Neural cell (in vitro differentiated cells): Measurements from ENCODE around the gene GLB1L2. TPM values are rescaled to one million over a fixed set of nuclear protein-coding genes. Genes with fewer than 3 reads are reported as not detected.
A peak's percentile ranks its signal among the peaks of the same experiment; 100 is the strongest.

Source experiments
- H2AFZ ChIP-seq: fragments of 200-600, 300-800 bp; sonication (generic), shearing (Covaris generic); 2 replicates; pipeline ENCODE4 v1.6.0; 2014; ENCODE audit warnings: low read depth, mild to moderate bottlenecking, antibody characterized with exemption, low read length, moderate library complexity
- H3F3A ChIP-seq: fragments of 200-600 bp; shearing (Covaris generic); 2 replicates; pipeline ENCODE4 v1.6.1; 2016; ENCODE audit warnings: mild to moderate bottlenecking, moderate library complexity, mixed read lengths, antibody characterized with exemption, low read length; ENCODE audit not compliant: insufficient read depth, poor library complexity, severe bottlenecking
- H3K27ac ChIP-seq: fragments of 200-600, 300-800 bp; sonication (generic), shearing (Covaris generic); 2 replicates; pipeline ENCODE4 v1.5.1; 2014; ENCODE audit warnings: mild to moderate bottlenecking, low read length, moderate library complexity
- H3K27me3 ChIP-seq: fragments of 300-800, 200-600 bp; sonication (generic), shearing (Covaris generic); 2 replicates; pipeline ENCODE4 v1.6.0; 2014; ENCODE audit warnings: mild to moderate bottlenecking, low read depth, low read length, moderate library complexity; ENCODE audit not compliant: insufficient read depth
- H3K36me3 ChIP-seq: fragments of 300-800, 200-600 bp; sonication (generic), shearing (Covaris generic); 2 replicates; pipeline ENCODE4 v1.5.1; 2014; ENCODE audit warnings: mild to moderate bottlenecking, antibody characterized with exemption, low read length, moderate library complexity; ENCODE audit not compliant: insufficient read depth
- H3K4me2 ChIP-seq: fragments of 300-800, 200-600 bp; sonication (generic), shearing (Covaris generic); 2 replicates; pipeline ENCODE4 v1.6.0; 2014; ENCODE audit warnings: mild to moderate bottlenecking, low read length
- H3K4me3 ChIP-seq: fragments of 300-800, 200-600 bp; sonication (generic), shearing (Covaris generic); 2 replicates; pipeline ENCODE4 v1.5.1; 2014; ENCODE audit warnings: mild to moderate bottlenecking, low read length, moderate library complexity
- H3K79me2 ChIP-seq: fragments of 200-600 bp; shearing (Covaris generic); replicated peaks from 2 replicates; pipeline ENCODE4 v1.6.0; 2014; ENCODE audit warnings: mild to moderate bottlenecking, low read length, moderate library complexity; ENCODE audit not compliant: insufficient read depth
- H3K9ac ChIP-seq: fragments of 300-800, 200-600 bp; sonication (generic), shearing (Covaris generic); 2 replicates; pipeline ENCODE4 v1.6.1; 2016; ENCODE audit warnings: mild to moderate bottlenecking, low read length, mixed read lengths
- H3K9me2 ChIP-seq: fragments of 200-600 bp; shearing (Covaris generic); 2 replicates; pipeline ENCODE4 v1.6.1; 2016; ENCODE audit warnings: mild to moderate bottlenecking, low read length, mixed read lengths; ENCODE audit not compliant: insufficient read depth
- H3K9me3 ChIP-seq: fragments of 200-600, 300-800 bp; sonication (generic), shearing (Covaris generic); 2 replicates; pipeline ENCODE4 v1.6.1; 2016; ENCODE audit warnings: mild to moderate bottlenecking, mixed run types, low read length, moderate library complexity, mixed read lengths
- H4K20me1 ChIP-seq: fragments of 200-600 bp; shearing (Covaris generic); 2 replicates; pipeline ENCODE4 v1.6.1; 2016; ENCODE audit warnings: mild to moderate bottlenecking, mixed run types; ENCODE audit not compliant: insufficient read depth
- CTCF ChIP-seq: fragments of 450-650 bp; IDR thresholded peaks from 2 replicates; pipeline ENCODE4 v1.5.1; 2014; ENCODE audit warnings: antibody characterized with exemption, mild to moderate bottlenecking, moderate library complexity; ENCODE audit not compliant: poor library complexity, severe bottlenecking
- EP300 ChIP-seq: fragments of 450-650 bp; conservative IDR thresholded peaks from 2 replicates; pipeline ENCODE4 v1.6.1; 2014; ENCODE audit warnings: antibody characterized with exemption, mild to moderate bottlenecking, moderate library complexity; ENCODE audit not compliant: poor library complexity, severe bottlenecking
- EZH2 ChIP-seq: fragments of 200-600, 300-800 bp; shearing (Covaris generic), sonication (generic); IDR thresholded peaks from 2 replicates; pipeline ENCODE4 v1.6.1; 2014; ENCODE audit warnings: antibody characterized with exemption, low read length, borderline replicate concordance, mild to moderate bottlenecking; ENCODE audit not compliant: insufficient read depth, poor library complexity, severe bottlenecking
- MXI1 ChIP-seq: fragments of 450-650 bp; conservative IDR thresholded peaks from 2 replicates; pipeline ENCODE4 v1.6.1; 2014; ENCODE audit warnings: antibody characterized with exemption, mild to moderate bottlenecking; ENCODE audit not compliant: poor library complexity, severe bottlenecking
- POLR2AphosphoS5 ChIP-seq: IDR thresholded peaks from 2 replicates; pipeline ENCODE4 v1.6.1; 2012
- RAD21 ChIP-seq: fragments of 450-650 bp; conservative IDR thresholded peaks from 2 replicates; pipeline ENCODE4 v1.6.1; 2014; ENCODE audit warnings: antibody characterized with exemption, mild to moderate bottlenecking, moderate library complexity
- REST ChIP-seq: IDR thresholded peaks from 2 replicates; pipeline ENCODE4 v1.6.1; 2012; ENCODE audit warnings: borderline replicate concordance
- SMC3 ChIP-seq: fragments of 450-650 bp; conservative IDR thresholded peaks from 2 replicates; pipeline ENCODE4 v1.6.1; 2014; ENCODE audit warnings: antibody characterized with exemption, mild to moderate bottlenecking, moderate library complexity; ENCODE audit not compliant: poor library complexity
- TAF1 ChIP-seq: IDR thresholded peaks from 2 replicates; pipeline ENCODE4 v1.6.1; 2012; ENCODE audit warnings: low read depth
- polyA plus RNA-seq: library from polyadenylated mRNA; depleted of rRNA; stranded (reverse); fragments of >200 nt; gene quantifications from 2 replicates; pipeline ENCODE4 v1.2.3, GENCODE V29; 2014

The GLB1L2 gene
- polyA plus RNA-seq, 1 donor from 2014 or later = 1.6 TPM

GRCh38 chr11:134371436-134372185 is 39.8 kb downstream of the GLB1L2 start:
- no peaks in the 10 kb centered on the region for H3K79me2 ChIP-seq
- H3K9me2 ChIP-seq = no peaks in the 10 kb centered on the region
- no peaks in the 10 kb centered on the region for H3F3A ChIP-seq
- no peaks in the 10 kb centered on the region for H3K36me3 ChIP-seq
- no peak overlapping the region for H3K4me2 ChIP-seq
- H3K4me3 ChIP-seq = no peak overlapping the region
- H3K9ac ChIP-seq = no peak overlapping the region
- no peak overlapping the region for H2AFZ ChIP-seq
- H3K27ac ChIP-seq = no peak overlapping the region
- H3K9me3 ChIP-seq = no peaks in the 10 kb centered on the region
- no peaks in the 10 kb centered on the region for H3K27me3 ChIP-seq
- no peaks in the 10 kb centered on the region for H4K20me1 ChIP-seq
- TF ChIP-seq EZH2 (no peak), CTCF (no peak), POLR2AphosphoS5 (peak; percentile 9), RAD21 (no peak)

GRCh38 chr11:134372536-134372935 is 40.7 kb downstream of the GLB1L2 start:
- Histone ChIP-seq H3K4me2 (no peak overlapping the region), H3K4me3 (no peak overlapping the region), H3K9ac (no peak overlapping the region), H3F3A (no peaks in the 10 kb centered on the region), H3K36me3 (no peaks in the 10 kb centered on the region), H3K79me2 (no peaks in the 10 kb centered on the region), H2AFZ (no peak overlapping the region), H3K9me3 (no peaks in the 10 kb centered on the region), H3K27me3 (no peaks in the 10 kb centered on the region), H3K9me2 (no peaks in the 10 kb centered on the region), H4K20me1 (no peaks in the 10 kb centered on the region), H3K27ac (no peak overlapping the region)
- TF ChIP-seq TAF1 (no peak), POLR2AphosphoS5 (no peak), EP300 (no peak), CTCF (no peak), EZH2 (no peak), REST (no peak), SMC3 (no peak), RAD21 (no peak), MXI1 (no peak)
